Breast epithelium (tissue), 3 donors: ENCODE data around the gene RPS6KA4.

Experiments
- CTCF ChIP-seq, 3 donors: fragments of 450-650 bp; IDR thresholded peaks; one replicate each; pipeline ENCODE4 v1.5.1; 2016 to 2017; ENCODE audit warnings: antibody characterized with exemption in 3 of 3, mild to moderate bottlenecking in 3 of 3, moderate library complexity in 3 of 3
- POLR2A ChIP-seq: fragments of 450-650 bp; IDR thresholded peaks from one replicate; pipeline ENCODE4 v1.6.1; 2016; ENCODE audit warnings: antibody characterized with exemption, mild to moderate bottlenecking, moderate library complexity

- TF ChIP-seq POLR2A: no peak
- TF ChIP-seq CTCF (IDR thresholded peaks at IDR 0.05): no peak
These were observed 37.9 kb upstream of the RPS6KA4 start for GRCh38 chr11:64321026-64321425.
